Transverse colon (tissue), 4 donors: ENCODE results near the gene HPDL. TPM values are rescaled to one million over a fixed set of nuclear protein-coding genes. Genes with fewer than 3 reads are reported as not detected.

Experiments used
- DNase-seq: peaks from one replicate; pipeline ENCODE4 v3.0.0-alpha.2; 2019
- H3K27ac ChIP-seq, 4 donors: fragments of 200-600 bp; sonication (generic); 2 replicates each; pipeline ENCODE4 v1.5.1; 2016 to 2018; ENCODE audit warnings: inconsistent platforms in 4 of 4
- H3K27me3 ChIP-seq: fragments of 200-600 bp; sonication (generic); 2 replicates; pipeline ENCODE4 v1.5.1; 2017; ENCODE audit warnings: inconsistent platforms
- H3K36me3 ChIP-seq, 4 donors: fragments of 200-600 bp; sonication (generic); 2 replicates each; pipeline ENCODE4 v1.5.1; 2017 to 2019; ENCODE audit warnings: inconsistent platforms in 4 of 4
- H3K4me1 ChIP-seq, 4 donors: fragments of 200-600 bp; sonication (generic); 2 replicates each; pipeline ENCODE4 v1.5.1; 2017 to 2020; ENCODE audit warnings: inconsistent platforms in 4 of 4
- H3K4me3 ChIP-seq, 4 donors: fragments of 200-600 bp; sonication (generic); 1 replicate in 1 of 4; 2 replicates in 3 of 4; pipeline versions ENCODE4 v1.5.1 to v1.6.1; 2017 to 2019; ENCODE audit warnings: inconsistent platforms in 4 of 4
- H3K9me3 ChIP-seq, 2 donors: fragments of 200-600 bp; sonication (generic); 2 replicates each; pipeline ENCODE4 v1.5.1; 2017 to 2019; ENCODE audit warnings: inconsistent platforms in 2 of 2
- CTCF ChIP-seq, 5 experiments: fragments of 200-600 bp in 3 of 5; fragments of 450-650 bp in 2 of 5; sonication (generic) in 3 of 5; IDR thresholded peaks; 1 replicate in 2 of 5; 2 replicates in 3 of 5; pipeline ENCODE4 v1.5.1; 2016 to 2017; ENCODE audit warnings: antibody characterized with exemption in 5 of 5, inconsistent platforms in 3 of 5, mild to moderate bottlenecking in 2 of 5, moderate library complexity in 1 of 5
- EP300 ChIP-seq: sonication (generic); formaldehyde crosslinking; IDR thresholded peaks from one replicate; pipeline ENCODE4 v1.6.1; 2017; ENCODE audit warnings: antibody characterized with exemption, low read depth
- POLR2A ChIP-seq: fragments of 450-650 bp; IDR thresholded peaks from one replicate; pipeline ENCODE4 v1.6.1; 2016; ENCODE audit warnings: antibody characterized with exemption, mild to moderate bottlenecking, moderate library complexity
- POLR2AphosphoS5 ChIP-seq, 3 donors: sonication (generic); formaldehyde crosslinking; IDR thresholded peaks; one replicate each; pipeline ENCODE4 v1.6.1; 2016; ENCODE audit warnings: antibody characterized with exemption in 3 of 3
- WGBS, 2 donors: methylation state at CpG; one replicate each; pipeline ENCODE4 v1.1.5; 2018; ENCODE audit warnings: low coverage in 1 of 2; 5-methylcytosine and 5-hydroxymethylcytosine counted together
- in situ Hi-C, 4 donors: fragments of 200-750 bp; cut with MboI; loops; one replicate each; pipeline versions ENCODE4 v1.15.0 to v1.15.1; 2017; ENCODE audit warnings: low sequenced_read_pairs in 3 of 4, low pct_ligation_motif_present in 1 of 4, low pct_unique_long_range_greater_than_20kb in 1 of 4
- intact Hi-C: fragments of 100-400 bp; cut with DNase I; formaldehyde crosslinking; loops from one replicate; pipeline ENCODE4 v1.15.1; 2023; ENCODE audit warnings: low total_unique reads
- total RNA-seq, 4 donors: library from RNA; depleted of rRNA; stranded (reverse); fragments of >200 nt; gene quantifications; one replicate each; pipeline ENCODE4 v1.1.0, GENCODE V29; 2016

Gene HPDL
- total RNA-seq, 4 donors from 2014 or later = 2.6 to 7.8 (median 4.3) TPM

GRCh38 chr1:45314266-45314665, 12.4 kb upstream of the HPDL start:
- Histone ChIP-seq H3K4me1 (no peaks in the 10 kb centered on the region), H3K27me3 (no peaks in the 10 kb centered on the region), H3K27ac (no peak overlapping the region), H3K4me3 (no peak overlapping the region), H3K36me3 (no peaks in the 10 kb centered on the region), H3K9me3 (no peaks in the 10 kb centered on the region)
- TF ChIP-seq POLR2A = no peak
- TF ChIP-seq POLR2AphosphoS5 (IDR thresholded peaks at IDR 0.05) = no peak
- TF ChIP-seq EP300 = no peak
- no peak for TF ChIP-seq CTCF (IDR thresholded peaks at IDR 0.05)
- DNase-seq = no peak
- intact Hi-C loops = no loop called here
- WGBS, 2 donors = 65 to 75% methylated on average over 3 of the region's 3 CpGs
- in situ Hi-C loops = loop anchor here in 3 of 4 donors (25.0 kb wide), 2 partner anchors 477 to 527 kb away; partner anchors contain the start of genes BEST4 (in 2 of the 3), RPS8 (in 2 of the 3) and PTCH2 (in 1 of the 3)

GRCh38 chr1:45317166-45317565, 9.5 kb upstream of the HPDL start:
- Histone ChIP-seq H3K36me3 (no peaks in the 10 kb centered on the region), H3K9me3 (no peaks in the 10 kb centered on the region), H3K4me3 (no peak overlapping the region), H3K27ac (no peak overlapping the region), H3K4me1 (no peaks in the 10 kb centered on the region), H3K27me3 (no peaks in the 10 kb centered on the region)
- DNase-seq = no peak
- in situ Hi-C loops = loop anchor here in 3 of 4 donors (25.0 kb wide), 2 partner anchors 480 to 530 kb away; partner anchors contain the start of genes BEST4 (in 2 of the 3), RPS8 (in 2 of the 3) and PTCH2 (in 1 of the 3)
- no peak for TF ChIP-seq CTCF (IDR thresholded peaks at IDR 0.05)
- 64 to 80% methylated on average over 1 to 4 of the region's 4 CpGs for WGBS, 2 donors
- intact Hi-C loops = no loop called here

- H3K4me1 ChIP-seq = no peaks in the 10 kb centered on the region
- H3K36me3 ChIP-seq = no peaks in the 10 kb centered on the region
- no peak overlapping the region for H3K4me3 ChIP-seq
- 79 to 93% methylated on average over 4 of the region's 4 CpGs for WGBS, 2 donors
- no peaks in the 10 kb centered on the region for H3K9me3 ChIP-seq
- intact Hi-C loops = no loop called here
- no peak for DNase-seq
- no peaks in the 10 kb centered on the region for H3K27me3 ChIP-seq
- in situ Hi-C loops = loop anchor here in 3 of 4 donors (25.0 kb wide), 2 partner anchors 482 to 532 kb away; partner anchors contain the start of genes BEST4 (in 2 of the 3), RPS8 (in 2 of the 3) and PTCH2 (in 1 of the 3)
- no peak for TF ChIP-seq CTCF (IDR thresholded peaks at IDR 0.05)
- no peak for TF ChIP-seq EP300
- TF ChIP-seq POLR2AphosphoS5 (IDR thresholded peaks at IDR 0.05) = no peak
- TF ChIP-seq POLR2A = no peak
- no peak overlapping the region for H3K27ac ChIP-seq
Observed at GRCh38 chr1:45319761-45320160, 6.9 kb upstream of the HPDL start.

- Histone ChIP-seq H3K4me1 (peaks cover 0 to 6% (median 0%) of the 10 kb centered on the region in 4 donors), H3K4me3 (no peak overlapping the region), H3K27ac (no peak overlapping the region), H3K36me3 (no peaks in the 10 kb centered on the region), H3K9me3 (no peaks in the 10 kb centered on the region), H3K27me3 (no peaks in the 10 kb centered on the region)
- WGBS, 2 donors = 76 to 80% methylated on average over 5 of the region's 5 CpGs
- intact Hi-C loops (no loop called here), in situ Hi-C loops (loop anchor here in 3 of 4 donors (25.0 kb wide), 2 partner anchors 484 to 534 kb away; partner anchors contain the start of genes BEST4 (in 2 of the 3), RPS8 (in 2 of the 3) and PTCH2 (in 1 of the 3))
- DNase-seq = no peak
- TF ChIP-seq CTCF (IDR thresholded peaks at IDR 0.05) (no peak), POLR2A (no peak), EP300 (no peak), POLR2AphosphoS5 (IDR thresholded peaks at IDR 0.05) (no peak)
Observed at GRCh38 chr1:45321444-45321843, 5.3 kb upstream of the HPDL start.
